HCT116 (cell line): ENCODE results near the gene APOBEC3B. TPM values are rescaled to one million over a fixed set of nuclear protein-coding genes. Genes with fewer than 3 reads are reported as not detected.

ENCODE experiments used
- ATAC-seq: fragments of 200-7000 bp; cut with Tn5 transposase; 2 replicates; pipeline ENCODE4 v1.9.1; 2020; ENCODE audit warnings: mild to moderate bottlenecking, moderate library complexity
- BruUV-seq: library from RNA; stranded (reverse); fragments of 400-500 nt; replicated peaks from 2 replicates; lab custom pipeline; 2021; lab: Mats Ljungman, UMichigan
- CTCF ChIA-PET: fragments of 300-600 bp; sonication (Branson Sonifier 250); formaldehyde crosslinking; loops from one replicate; lab custom pipeline; 2021; ENCODE audit warnings: antibody characterized with exemption; lab: Charles Lee
- POLR2A ChIA-PET: fragments of 300-600, 350-600 bp; sonication (Branson Sonifier 250); formaldehyde crosslinking; loops from one replicate; lab custom pipeline; 2021; ENCODE audit warnings: antibody characterized with exemption; lab: Charles Lee
- RAD21 ChIA-PET, 2 experiments: fragments of 300-600 bp; sonication (Branson Sonifier 250); formaldehyde crosslinking; loops; one replicate each; lab custom pipeline; 2023; ENCODE audit warnings: low total read pairs in 2 of 2; ENCODE audit not compliant: uncharacterized antibody in 2 of 2, unreplicated experiment in 2 of 2, low non-redundant PET in 1 of 2; lab: Charles Lee
- DNase-seq: peaks from one replicate; pipeline ENCODE4 v3.0.0-alpha.2; 2010; ENCODE audit warnings: low read depth, low spot score
- H2AFZ ChIP-seq: fragments of 200-600 bp; shearing (Covaris generic), sonication (generic); 2 replicates; pipeline ENCODE4 v1.6.1; 2017; ENCODE audit warnings: low read depth, mixed run types, mixed read lengths, antibody characterized with exemption, low read length; ENCODE audit not compliant: poor library complexity, severe bottlenecking
- H3K27ac ChIP-seq: 2 replicates; pipeline ENCODE4 v1.5.1; 2012; ENCODE audit warnings: low read depth, low read length
- H3K27me3 ChIP-seq: fragments of 200-600 bp; sonication (generic); 2 replicates; pipeline ENCODE4 v1.6.1; 2016; ENCODE audit warnings: mixed run types, low read length, mixed read lengths; ENCODE audit not compliant: insufficient read depth
- H3K36me3 ChIP-seq, 2 experiments: fragments of 200-500 bp in 1 of 2; fragments of 200-600 bp in 1 of 2; sonication (Bioruptor generic) in 1 of 2; sonication (generic) in 1 of 2; 2 replicates each; pipeline versions ENCODE4 v1.5.1 to v1.6.1; 2014 to 2016; ENCODE audit warnings: low read length in 2 of 2, inconsistent platforms in 1 of 2, mixed read lengths in 1 of 2, mixed run types in 1 of 2; ENCODE audit not compliant: insufficient read depth in 2 of 2, control insufficient read depth in 1 of 2
- H3K4me1 ChIP-seq, 2 experiments: fragments of 200-600 bp in 1 of 2; sonication (generic) in 1 of 2; 2 replicates each; pipeline versions ENCODE4 v1.5.1 to v1.6.1; 2012 to 2017; ENCODE audit warnings: low read length in 2 of 2, inconsistent platforms in 1 of 2, mild to moderate bottlenecking in 1 of 2, mixed read lengths in 1 of 2, mixed run types in 1 of 2, moderate library complexity in 1 of 2; ENCODE audit not compliant: insufficient read depth in 2 of 2, control insufficient read depth in 1 of 2
- H3K4me2 ChIP-seq: fragments of 200-600 bp; sonication (generic); 2 replicates; pipeline ENCODE4 v1.6.1; 2017; ENCODE audit warnings: mixed run types, low read length, mixed read lengths
- H3K4me3 ChIP-seq, 2 experiments: fragments of 200-600 bp in 1 of 2; sonication (generic) in 1 of 2; replicated peaks in 1 of 2; 2 replicates each; pipeline ENCODE4 v1.5.1; 2011 to 2016; ENCODE audit warnings: low read length in 2 of 2, control low read depth in 1 of 2, low read depth in 1 of 2, mild to moderate bottlenecking in 1 of 2, mixed read lengths in 1 of 2, mixed run types in 1 of 2
- H3K79me2 ChIP-seq: fragments of 200-600 bp; sonication (generic); 2 replicates; pipeline ENCODE4 v1.6.1; 2017; ENCODE audit warnings: mild to moderate bottlenecking, mixed run types, low read length, moderate library complexity, mixed read lengths; ENCODE audit not compliant: insufficient read depth
- H3K9ac ChIP-seq: fragments of 200-600 bp; sonication (generic); 2 replicates; pipeline ENCODE4 v1.6.1; 2016; ENCODE audit warnings: low read length, mixed read lengths
- H3K9me2 ChIP-seq: fragments of 200-600 bp; sonication (generic), shearing (Covaris generic); 2 replicates; pipeline ENCODE4 v1.6.1; 2017; ENCODE audit warnings: mixed run types, mild to moderate bottlenecking, moderate library complexity; ENCODE audit not compliant: insufficient read depth
- H3K9me3 ChIP-seq, 2 experiments: fragments of 200-500 bp in 1 of 2; fragments of 200-600 bp in 1 of 2; sonication (Bioruptor generic) in 1 of 2; sonication (generic) in 1 of 2; 2 replicates each; pipeline ENCODE4 v1.6.1; 2014 to 2017; ENCODE audit warnings: low read length in 2 of 2, mixed read lengths in 2 of 2, inconsistent platforms in 1 of 2, low read depth in 1 of 2, mild to moderate bottlenecking in 1 of 2, mixed run types in 1 of 2, moderate library complexity in 1 of 2; ENCODE audit not compliant: control insufficient read depth in 1 of 2, insufficient read depth in 1 of 2
- H4K20me1 ChIP-seq: fragments of 200-600 bp; sonication (generic), shearing (Covaris generic); 2 replicates; pipeline ENCODE4 v1.6.1; 2017; ENCODE audit warnings: mixed run types, mild to moderate bottlenecking, moderate library complexity; ENCODE audit not compliant: insufficient read depth
- ATF3 ChIP-seq: IDR thresholded peaks from 2 replicates; pipeline ENCODE4 v1.6.1; 2012
- CBX3 ChIP-seq: IDR thresholded peaks from 2 replicates; pipeline ENCODE4 v1.6.1; 2012; ENCODE audit warnings: low read depth
- CEBPB ChIP-seq: IDR thresholded peaks from 2 replicates; pipeline ENCODE4 v1.6.1; 2012; ENCODE audit warnings: low read depth
- CTCF ChIP-seq, 3 experiments: fragments of 200-600 bp in 1 of 3; sonication (generic) in 1 of 3; IDR thresholded peaks in 2 of 3; conservative IDR thresholded peaks in 1 of 3; 2 replicates each; pipeline ENCODE4 v1.5.1; 2012 to 2017; ENCODE audit warnings: low read depth in 2 of 3, low read length in 2 of 3, antibody characterized with exemption in 1 of 3, borderline replicate concordance in 1 of 3, control low read depth in 1 of 3, mild to moderate bottlenecking in 1 of 3, mixed read lengths in 1 of 3, mixed run types in 1 of 3, moderate library complexity in 1 of 3; ENCODE audit not compliant: insufficient read depth in 1 of 3
- EGR1 ChIP-seq: IDR thresholded peaks from 2 replicates; pipeline ENCODE4 v1.6.1; 2012; ENCODE audit warnings: low read depth
- ELF1 ChIP-seq: IDR thresholded peaks from 2 replicates; pipeline ENCODE4 v1.6.1; 2012; ENCODE audit warnings: low read depth, borderline replicate concordance
- EZH2phosphoT487 ChIP-seq: fragments of 200-600 bp; IDR thresholded peaks from 2 replicates; pipeline ENCODE4 v1.6.1; 2018; ENCODE audit warnings: antibody characterized with exemption, borderline replicate concordance
- MAX ChIP-seq: IDR thresholded peaks from 2 replicates; pipeline ENCODE4 v1.6.1; 2012
- POLR2A ChIP-seq: IDR thresholded peaks from 2 replicates; pipeline ENCODE4 v1.7.0; 2011; ENCODE audit warnings: borderline replicate concordance; ENCODE audit not compliant: insufficient read depth, insufficient read length; ENCODE audit errors: extremely low read depth
- POLR2AphosphoS5 ChIP-seq: IDR thresholded peaks from 2 replicates; pipeline ENCODE4 v1.6.1; 2011; ENCODE audit warnings: mild to moderate bottlenecking, low read depth, low read length, moderate library complexity
- REST ChIP-seq: IDR thresholded peaks from 2 replicates; pipeline ENCODE4 v1.6.1; 2012; ENCODE audit warnings: low read depth
- SIN3A ChIP-seq: IDR thresholded peaks from 2 replicates; pipeline ENCODE4 v1.6.1; 2012; ENCODE audit warnings: low read depth
- TCF7L2 ChIP-seq: IDR thresholded peaks from 2 replicates; pipeline ENCODE4 v1.7.0; 2011; ENCODE audit warnings: borderline replicate concordance, inconsistent platforms; ENCODE audit not compliant: insufficient read depth, insufficient read length; ENCODE audit errors: extremely low read depth
- ZFX ChIP-seq: fragments of 450-650 bp; IDR thresholded peaks from 2 replicates; pipeline ENCODE4 v1.6.1; 2017
- ZNF274 ChIP-seq: fragments of 200-500 bp; sonication (Bioruptor generic); IDR thresholded peaks from 2 replicates; pipeline ENCODE4 v1.6.1; 2014; ENCODE audit warnings: mild to moderate bottlenecking, low read depth, low read length, inconsistent platforms
- intact Hi-C: fragments of 100-400 bp; cut with micrococcal nuclease; formaldehyde crosslinking; loops from 2 replicates; pipeline ENCODE4 v1.10.0; 2022
- total RNA-seq: library from RNA; stranded (reverse); gene quantifications from one replicate; pipeline ENCODE4 v1.2.1, GENCODE V29; 2021; ENCODE audit not compliant: unreplicated experiment

APOBEC3B gene
- total RNA-seq, 1 experiment from 2014 or later, result 10.3 TPM

- no peaks in the 10 kb centered on the region for H3K9me2 ChIP-seq
- RAD21 ChIA-PET, result no interaction called here
- H3K27ac ChIP-seq, result no peak overlapping the region
- DNase-seq, result no peak
- H3K4me3 ChIP-seq, result no peak overlapping the region
- H3K79me2 ChIP-seq, result no peaks in the 10 kb centered on the region
- no peak overlapping the region for H2AFZ ChIP-seq
- TF ChIP-seq SIN3A (no peak), MAX (no peak), ZFX (no peak), CEBPB (no peak), ZNF274 (no peak), ELF1 (no peak), POLR2AphosphoS5 (no peak), EGR1 (no peak), POLR2A (no peak), TCF7L2 (no peak), CTCF (IDR thresholded peaks at IDR 0.05 in 2 of 3, conservative IDR thresholded peaks at IDR 0.05 in 1 of 3; ENCODE audit: borderline replicate concordance in 1 of 3, insufficient read depth in 1 of 3, low read depth in 2 of 3, low read length in 2 of 3) (no peak), ATF3 (no peak), REST (no peak), CBX3 (no peak), EZH2phosphoT487 (no peak)
- CTCF ChIA-PET, result no interaction called here
- no peak overlapping the region for H3K9ac ChIP-seq
- no peak overlapping the region for H3K4me2 ChIP-seq
- H3K4me1 ChIP-seq, result no peaks in the 10 kb centered on the region
- no peaks in the 10 kb centered on the region for H3K36me3 ChIP-seq
- no peaks in the 10 kb centered on the region for H3K9me3 ChIP-seq
- no peaks in the 10 kb centered on the region for H4K20me1 ChIP-seq
- intact Hi-C loops, result no loop called here
- POLR2A ChIA-PET, result no interaction called here
- no TSS peak for BruUV-seq
- H3K27me3 ChIP-seq, result no peaks in the 10 kb centered on the region
- no peak for ATAC-seq
These were observed 42.6 kb downstream of the APOBEC3B start for GRCh38 chr22:39024519-39025308.
